Esophagus muscularis mucosa (tissue), 4 donors: Measurements from ENCODE around the gene ZNF790. TPM values are rescaled to one million over a fixed set of nuclear protein-coding genes. Genes with fewer than 3 reads are reported as not detected.
A peak's percentile ranks its signal among the peaks of the same experiment; 100 is the strongest.

Source experiments
- DNase-seq: peaks from one replicate; pipeline ENCODE4 v3.0.0-alpha.2; 2017; ENCODE audit errors: extremely low spot score
- H3K27ac ChIP-seq, 4 donors: fragments of 200-600 bp; sonication (generic); replicated peaks in 1 of 4; 1 replicate in 3 of 4; 2 replicates in 1 of 4; pipeline ENCODE4 v1.5.1; 2016 to 2019; ENCODE audit warnings: mild to moderate bottlenecking in 1 of 4
- H3K27me3 ChIP-seq, 4 donors: fragments of 200-600 bp; sonication (generic); one replicate each; pipeline versions ENCODE4 v1.5.1 to v1.6.0; 2016 to 2019
- H3K36me3 ChIP-seq, 4 donors: fragments of 200-600 bp; sonication (generic); one replicate each; pipeline ENCODE4 v1.5.1; 2016 to 2019
- H3K4me1 ChIP-seq, 4 donors: fragments of 200-600 bp; sonication (generic); one replicate each; pipeline ENCODE4 v1.5.1; 2016 to 2019
- H3K4me3 ChIP-seq, 4 donors: fragments of 200-600 bp; sonication (generic); 1 replicate in 2 of 4; 2 replicates in 2 of 4; pipeline ENCODE4 v1.5.1; 2016 to 2019; ENCODE audit warnings: mild to moderate bottlenecking in 4 of 4, moderate library complexity in 1 of 4
- H3K9me3 ChIP-seq, 4 donors: fragments of 200-600 bp; sonication (generic); 1 replicate in 3 of 4; 2 replicates in 1 of 4; pipeline ENCODE4 v1.5.1; 2016 to 2019
- CTCF ChIP-seq, 3 experiments: fragments of 200-600 bp in 2 of 3; fragments of 450-650 bp in 1 of 3; sonication (generic) in 2 of 3; IDR thresholded peaks; one replicate each; pipeline ENCODE4 v1.5.1; 2017 to 2019; ENCODE audit warnings: antibody characterized with exemption in 3 of 3, mild to moderate bottlenecking in 2 of 3, moderate library complexity in 1 of 3
- EP300 ChIP-seq: sonication (generic); formaldehyde crosslinking; IDR thresholded peaks from one replicate; pipeline ENCODE4 v1.6.1; 2017; ENCODE audit warnings: antibody characterized with exemption
- POLR2A ChIP-seq: fragments of 450-650 bp; IDR thresholded peaks from one replicate; pipeline ENCODE4 v1.6.1; 2017; ENCODE audit warnings: antibody characterized with exemption, moderate library complexity, mild to moderate bottlenecking, low read depth
- POLR2AphosphoS5 ChIP-seq, 2 donors: sonication (generic); formaldehyde crosslinking; IDR thresholded peaks; one replicate each; pipeline ENCODE4 v1.6.1; 2017; ENCODE audit warnings: antibody characterized with exemption in 2 of 2
- WGBS: methylation state at CpG from one replicate; pipeline ENCODE4 v1.1.5; 2018; 5-methylcytosine and 5-hydroxymethylcytosine counted together
- intact Hi-C: fragments of 100-400 bp; cut with DNase I; formaldehyde crosslinking; loops from one replicate; pipeline ENCODE4 v1.15.1; 2023
- total RNA-seq, 4 donors: library from RNA; depleted of rRNA; stranded (reverse); fragments of >200 nt; gene quantifications; one replicate each; pipeline versions ENCODE4 v1.1.0 to v1.2.1, GENCODE V29; 2016

The ZNF790 gene
- total RNA-seq, 4 donors from 2014 or later, result 5.8 to 11.1 (median 7.8) TPM

DNA sequence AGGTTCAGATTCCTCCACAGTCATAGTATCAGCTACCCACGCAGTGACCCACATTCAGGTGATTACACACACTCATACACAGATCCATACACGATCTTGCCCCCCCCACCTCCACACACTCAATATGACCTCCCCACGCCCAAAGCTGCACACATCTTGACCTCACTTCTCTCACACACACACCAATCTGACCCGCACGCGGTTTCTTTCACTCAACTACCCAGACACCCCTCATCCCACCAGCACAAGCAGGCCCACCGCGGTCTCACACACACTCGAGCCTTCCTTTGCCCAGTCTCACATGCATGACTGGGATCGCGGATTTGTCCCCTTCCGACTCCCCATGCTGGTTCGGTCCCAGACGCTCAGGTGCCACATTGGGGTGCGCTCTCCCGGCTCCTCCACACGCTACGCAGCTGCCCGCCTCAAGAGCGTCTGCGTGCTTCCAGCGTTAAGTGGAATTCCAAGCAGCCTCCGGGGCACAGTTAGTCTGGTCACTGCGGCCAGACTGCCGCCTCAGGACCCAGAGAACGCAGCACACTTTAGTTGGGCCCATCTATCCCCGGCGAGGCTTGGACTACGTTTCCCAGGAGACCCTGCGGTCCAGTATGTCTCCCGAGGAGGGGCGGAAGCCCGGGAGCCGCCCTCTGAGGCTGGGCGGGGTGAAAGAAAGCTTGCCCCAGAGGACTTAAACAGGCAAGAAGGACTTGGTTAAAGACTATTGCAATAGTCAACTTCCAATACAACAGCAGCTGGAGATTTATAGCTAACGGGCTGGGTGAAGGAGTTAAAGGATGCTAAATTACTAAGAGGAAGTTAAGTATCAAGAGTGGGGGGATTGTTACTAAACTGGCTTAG lies 11.7 kb upstream of the ZNF790 start:
- peaks cover 0 to 5% (median 2%) of the 10 kb centered on the region in 4 donors for H3K9me3 ChIP-seq
- peak; percentile 95 for DNase-seq
- H3K4me3 ChIP-seq, result peak overlapping the region; percentile 66 to 95 (median 76)
- peak overlapping the region; percentile 82 to 94 (median 88) for H3K27ac ChIP-seq
- peaks cover 12 to 28% (median 23%) of the 10 kb centered on the region in 4 donors for H3K4me1 ChIP-seq
- H3K36me3 ChIP-seq, result peaks cover 0 to 39% (median 14%) of the 10 kb centered on the region in 4 donors
- 0% methylated on average over 32 of the region's 36 CpGs for WGBS
- intact Hi-C loops, result loop anchor here (5.0 to 10.0 kb wide), 2 partner anchors 67 to 165 kb away; partner anchors contain the start of genes ZNF567, ZNF568 and ZNF829
- TF ChIP-seq POLR2A (no peak), CTCF (IDR thresholded peaks at IDR 0.05) (no peak), POLR2AphosphoS5 (IDR thresholded peaks at IDR 0.05) (peak; percentile 76 to 78), EP300 (no peak)
- H3K27me3 ChIP-seq, result no peaks in the 10 kb centered on the region

DNA sequence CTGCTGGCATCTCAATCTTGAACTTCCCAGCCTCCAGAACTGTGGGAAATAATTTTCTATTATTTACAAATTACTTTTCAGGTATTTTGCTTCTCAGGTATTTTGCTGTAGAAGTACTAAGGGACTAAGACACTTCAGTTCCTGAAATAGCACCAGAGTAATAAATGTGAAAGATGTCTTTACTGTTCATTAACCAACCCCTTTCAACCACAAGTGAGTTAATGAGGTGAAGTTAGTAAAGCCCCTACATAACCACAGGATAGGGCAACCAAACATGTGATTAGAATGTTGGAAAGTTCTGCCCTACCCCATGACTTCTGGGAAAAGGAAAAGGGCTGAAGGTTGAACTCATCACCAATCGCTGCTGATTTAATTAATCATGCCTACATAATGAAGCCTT lies 9.8 kb upstream of the ZNF790 start:
- no peak for DNase-seq
- intact Hi-C loops, result no loop called here
- H3K9me3 ChIP-seq, result no peaks in the 10 kb centered on the region
- H3K4me3 ChIP-seq, result no peak overlapping the region
- no peaks in the 10 kb centered on the region for H3K27me3 ChIP-seq
- 80% methylated on average over 1 of the region's 1 CpG for WGBS
- no peak for TF ChIP-seq EP300
- no peak for TF ChIP-seq POLR2A
- TF ChIP-seq POLR2AphosphoS5 (IDR thresholded peaks at IDR 0.05), result no peak
- no peak for TF ChIP-seq CTCF (IDR thresholded peaks at IDR 0.05)
- H3K27ac ChIP-seq, result no peak overlapping the region
- peaks cover 12 to 28% (median 23%) of the 10 kb centered on the region in 4 donors for H3K4me1 ChIP-seq
- peaks cover 0 to 36% (median 17%) of the 10 kb centered on the region in 4 donors for H3K36me3 ChIP-seq

DNA sequence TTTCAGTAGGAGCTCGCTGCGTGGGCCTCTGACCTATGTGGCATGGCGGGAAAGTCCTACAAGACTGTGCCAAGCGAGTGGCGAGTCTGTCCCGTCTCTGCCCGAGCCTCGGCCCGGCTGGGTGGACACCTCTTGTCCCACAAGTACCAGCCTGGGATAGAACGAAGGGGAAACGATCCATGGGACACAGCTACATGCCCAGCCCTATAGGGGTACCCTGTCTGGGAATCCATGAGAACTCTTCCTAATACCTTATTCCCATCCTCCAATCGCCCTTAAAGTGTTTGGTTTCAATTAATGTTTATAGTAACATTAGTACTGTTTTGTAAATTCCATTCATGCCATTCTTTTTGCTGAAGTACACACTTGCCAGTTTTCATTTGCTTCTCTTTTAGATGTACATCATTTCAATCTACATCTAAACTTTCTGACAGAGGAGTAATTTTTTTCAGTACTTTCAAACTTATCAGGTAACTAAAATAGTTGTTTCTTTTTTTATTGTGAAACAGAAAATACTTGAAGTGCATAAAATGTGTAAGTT lies 667 bp upstream of the ZNF790 start:
- H3K27ac ChIP-seq, result peak overlapping the region; percentile 85 to 90 (median 88)
- no peaks in the 10 kb centered on the region for H3K27me3 ChIP-seq
- H3K4me3 ChIP-seq, result peak overlapping the region; percentile 62 to 88 (median 80)
- H3K36me3 ChIP-seq, result peaks cover 2 to 34% (median 19%) of the 10 kb centered on the region in 4 donors
- TF ChIP-seq POLR2A (no peak), CTCF (IDR thresholded peaks at IDR 0.05) (no peak), POLR2AphosphoS5 (IDR thresholded peaks at IDR 0.05) (no peak), EP300 (no peak)
- WGBS, result 7% methylated on average over 4 of the region's 12 CpGs
- DNase-seq, result no peak
- peaks cover 0 to 29% (median 22%) of the 10 kb centered on the region in 4 donors for H3K9me3 ChIP-seq
- intact Hi-C loops, result loop anchor here (5.0 kb wide), 2 partner anchors 42 to 67 kb away; partner anchors contain the start of gene ZNF850
- H3K4me1 ChIP-seq, result peaks cover 19 to 25% (median 19%) of the 10 kb centered on the region in 4 donors

DNA sequence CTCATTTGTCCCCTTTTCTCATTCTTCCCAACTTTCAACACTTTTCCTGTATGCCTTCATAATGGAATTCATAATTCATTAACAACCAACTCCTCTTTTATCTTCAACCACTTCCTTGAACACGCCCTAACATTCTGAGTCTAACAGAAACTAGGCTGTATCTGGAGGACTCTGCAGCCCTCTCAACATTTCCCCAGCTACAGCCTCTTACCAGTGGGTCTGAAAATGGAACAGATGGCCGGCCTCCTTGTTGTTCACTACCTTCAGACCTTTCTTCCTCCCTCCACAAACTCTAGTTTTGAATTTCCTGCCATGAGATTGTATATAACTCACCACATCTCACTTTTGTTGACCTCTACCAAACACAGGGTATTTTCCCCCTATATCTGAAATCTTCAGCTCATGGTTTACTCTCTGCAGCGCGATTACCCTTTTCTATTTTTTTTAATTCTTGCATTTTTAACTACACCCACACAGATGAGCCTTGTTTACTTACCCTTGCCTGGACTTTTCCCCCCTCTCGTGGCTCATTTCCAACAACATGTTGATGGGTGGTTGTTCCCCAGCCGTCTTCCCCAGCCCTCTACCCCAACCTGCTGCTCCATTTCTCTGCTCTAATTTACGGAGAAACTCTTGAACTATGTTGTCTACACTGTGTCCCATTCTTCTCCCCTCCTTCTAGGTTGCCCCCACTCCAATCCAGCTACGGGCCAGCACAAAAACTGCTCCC lies 846 bp downstream of the ZNF790 start:
- Histone ChIP-seq H3K4me3 (peak overlapping the region; percentile 62 to 88 (median 80)), H3K27ac (peak overlapping the region; percentile 85 to 90 (median 88)), H3K36me3 (peaks cover 12 to 36% (median 25%) of the 10 kb centered on the region in 4 donors), H3K27me3 (no peaks in the 10 kb centered on the region), H3K9me3 (peaks cover 0 to 44% (median 37%) of the 10 kb centered on the region in 4 donors), H3K4me1 (peaks cover 19 to 25% (median 19%) of the 10 kb centered on the region in 4 donors)
- no peak for DNase-seq
- TF ChIP-seq POLR2A (no peak), CTCF (IDR thresholded peaks at IDR 0.05) (no peak), EP300 (no peak), POLR2AphosphoS5 (IDR thresholded peaks at IDR 0.05) (no peak)
- WGBS, result 35% methylated on average over 8 of the region's 8 CpGs
- intact Hi-C loops, result loop anchor here (5.0 kb wide), 2 partner anchors 40 to 65 kb away; partner anchors contain the start of gene ZNF850
